HCT116 (cell line): ENCODE data around the gene IQCK. TPM values are rescaled to one million over a fixed set of nuclear protein-coding genes. Genes with fewer than 3 reads are reported as not detected.

Source experiments
- ATAC-seq: fragments of 200-7000 bp; cut with Tn5 transposase; 2 replicates; pipeline ENCODE4 v1.9.1; 2020; ENCODE audit warnings: mild to moderate bottlenecking, moderate library complexity
- BruUV-seq: library from RNA; stranded (reverse); fragments of 400-500 nt; replicated peaks from 2 replicates; lab custom pipeline; 2021; lab: Mats Ljungman, UMichigan
- CTCF ChIA-PET: fragments of 300-600 bp; sonication (Branson Sonifier 250); formaldehyde crosslinking; loops from one replicate; lab custom pipeline; 2021; ENCODE audit warnings: antibody characterized with exemption; lab: Charles Lee
- POLR2A ChIA-PET: fragments of 300-600, 350-600 bp; sonication (Branson Sonifier 250); formaldehyde crosslinking; loops from one replicate; lab custom pipeline; 2021; ENCODE audit warnings: antibody characterized with exemption; lab: Charles Lee
- RAD21 ChIA-PET, 2 experiments: fragments of 300-600 bp; sonication (Branson Sonifier 250); formaldehyde crosslinking; loops; one replicate each; lab custom pipeline; 2023; ENCODE audit warnings: low total read pairs in 2 of 2; ENCODE audit not compliant: uncharacterized antibody in 2 of 2, unreplicated experiment in 2 of 2, low non-redundant PET in 1 of 2; lab: Charles Lee
- DNase-seq: peaks from one replicate; pipeline ENCODE4 v3.0.0-alpha.2; 2010; ENCODE audit warnings: low read depth, low spot score
- H2AFZ ChIP-seq: fragments of 200-600 bp; shearing (Covaris generic), sonication (generic); 2 replicates; pipeline ENCODE4 v1.6.1; 2017; ENCODE audit warnings: low read depth, mixed run types, mixed read lengths, antibody characterized with exemption, low read length; ENCODE audit not compliant: poor library complexity, severe bottlenecking
- H3K27ac ChIP-seq: 2 replicates; pipeline ENCODE4 v1.5.1; 2012; ENCODE audit warnings: low read depth, low read length
- H3K27me3 ChIP-seq: fragments of 200-600 bp; sonication (generic); 2 replicates; pipeline ENCODE4 v1.6.1; 2016; ENCODE audit warnings: mixed run types, low read length, mixed read lengths; ENCODE audit not compliant: insufficient read depth
- H3K36me3 ChIP-seq, 2 experiments: fragments of 200-500 bp in 1 of 2; fragments of 200-600 bp in 1 of 2; sonication (Bioruptor generic) in 1 of 2; sonication (generic) in 1 of 2; 2 replicates each; pipeline versions ENCODE4 v1.5.1 to v1.6.1; 2014 to 2016; ENCODE audit warnings: low read length in 2 of 2, inconsistent platforms in 1 of 2, mixed read lengths in 1 of 2, mixed run types in 1 of 2; ENCODE audit not compliant: insufficient read depth in 2 of 2, control insufficient read depth in 1 of 2
- H3K4me1 ChIP-seq, 2 experiments: fragments of 200-600 bp in 1 of 2; sonication (generic) in 1 of 2; 2 replicates each; pipeline versions ENCODE4 v1.5.1 to v1.6.1; 2012 to 2017; ENCODE audit warnings: low read length in 2 of 2, inconsistent platforms in 1 of 2, mild to moderate bottlenecking in 1 of 2, mixed read lengths in 1 of 2, mixed run types in 1 of 2, moderate library complexity in 1 of 2; ENCODE audit not compliant: insufficient read depth in 2 of 2, control insufficient read depth in 1 of 2
- H3K4me2 ChIP-seq: fragments of 200-600 bp; sonication (generic); 2 replicates; pipeline ENCODE4 v1.6.1; 2017; ENCODE audit warnings: mixed run types, low read length, mixed read lengths
- H3K4me3 ChIP-seq, 2 experiments: fragments of 200-600 bp in 1 of 2; sonication (generic) in 1 of 2; replicated peaks in 1 of 2; 2 replicates each; pipeline ENCODE4 v1.5.1; 2011 to 2016; ENCODE audit warnings: low read length in 2 of 2, control low read depth in 1 of 2, low read depth in 1 of 2, mild to moderate bottlenecking in 1 of 2, mixed read lengths in 1 of 2, mixed run types in 1 of 2
- H3K79me2 ChIP-seq: fragments of 200-600 bp; sonication (generic); 2 replicates; pipeline ENCODE4 v1.6.1; 2017; ENCODE audit warnings: mild to moderate bottlenecking, mixed run types, low read length, moderate library complexity, mixed read lengths; ENCODE audit not compliant: insufficient read depth
- H3K9ac ChIP-seq: fragments of 200-600 bp; sonication (generic); 2 replicates; pipeline ENCODE4 v1.6.1; 2016; ENCODE audit warnings: low read length, mixed read lengths
- H3K9me2 ChIP-seq: fragments of 200-600 bp; sonication (generic), shearing (Covaris generic); 2 replicates; pipeline ENCODE4 v1.6.1; 2017; ENCODE audit warnings: mixed run types, mild to moderate bottlenecking, moderate library complexity; ENCODE audit not compliant: insufficient read depth
- H3K9me3 ChIP-seq, 2 experiments: fragments of 200-500 bp in 1 of 2; fragments of 200-600 bp in 1 of 2; sonication (Bioruptor generic) in 1 of 2; sonication (generic) in 1 of 2; 2 replicates each; pipeline ENCODE4 v1.6.1; 2014 to 2017; ENCODE audit warnings: low read length in 2 of 2, mixed read lengths in 2 of 2, inconsistent platforms in 1 of 2, low read depth in 1 of 2, mild to moderate bottlenecking in 1 of 2, mixed run types in 1 of 2, moderate library complexity in 1 of 2; ENCODE audit not compliant: control insufficient read depth in 1 of 2, insufficient read depth in 1 of 2
- H4K20me1 ChIP-seq: fragments of 200-600 bp; sonication (generic), shearing (Covaris generic); 2 replicates; pipeline ENCODE4 v1.6.1; 2017; ENCODE audit warnings: mixed run types, mild to moderate bottlenecking, moderate library complexity; ENCODE audit not compliant: insufficient read depth
- EZH2 ChIP-seq: fragments of 200-600 bp; sonication (generic); IDR thresholded peaks from 2 replicates; pipeline ENCODE4 v1.6.1; 2017; ENCODE audit warnings: antibody characterized with exemption, mixed run types
- JUND ChIP-seq: IDR thresholded peaks from 2 replicates; pipeline ENCODE4 v1.6.1; 2012
- POLR2A ChIP-seq: IDR thresholded peaks from 2 replicates; pipeline ENCODE4 v1.7.0; 2011; ENCODE audit warnings: borderline replicate concordance; ENCODE audit not compliant: insufficient read depth, insufficient read length; ENCODE audit errors: extremely low read depth
- RAD21 ChIP-seq: IDR thresholded peaks from 2 replicates; pipeline ENCODE4 v1.6.1; 2012; ENCODE audit warnings: low read depth, mild to moderate bottlenecking
- SP1 ChIP-seq: IDR thresholded peaks from 2 replicates; pipeline ENCODE4 v1.6.1; 2012; ENCODE audit warnings: low read depth
- SRF ChIP-seq: IDR thresholded peaks from 2 replicates; pipeline ENCODE4 v1.6.1; 2012; ENCODE audit warnings: low read depth
- TCF7L2 ChIP-seq: IDR thresholded peaks from 2 replicates; pipeline ENCODE4 v1.7.0; 2011; ENCODE audit warnings: borderline replicate concordance, inconsistent platforms; ENCODE audit not compliant: insufficient read depth, insufficient read length; ENCODE audit errors: extremely low read depth
- ZNF274 ChIP-seq: fragments of 200-500 bp; sonication (Bioruptor generic); IDR thresholded peaks from 2 replicates; pipeline ENCODE4 v1.6.1; 2014; ENCODE audit warnings: mild to moderate bottlenecking, low read depth, low read length, inconsistent platforms
- intact Hi-C: fragments of 100-400 bp; cut with micrococcal nuclease; formaldehyde crosslinking; loops from 2 replicates; pipeline ENCODE4 v1.10.0; 2022
- total RNA-seq: library from RNA; stranded (reverse); gene quantifications from one replicate; pipeline ENCODE4 v1.2.1, GENCODE V29; 2021; ENCODE audit not compliant: unreplicated experiment
- TF ChIP-seq, protein P1 (sequence below): IDR thresholded peaks from 2 replicates; pipeline ENCODE4 v1.6.1; 2011; ENCODE audit warnings: mild to moderate bottlenecking, low read length, moderate library complexity; ENCODE audit not compliant: insufficient replicate concordance; ENCODE audit errors: extremely low read depth
- TF ChIP-seq, protein P2 (sequence below): IDR thresholded peaks from 2 replicates; pipeline ENCODE4 v1.6.1; 2012
- TF ChIP-seq, protein P3 (sequence below), 3 experiments: fragments of 200-600 bp in 1 of 3; sonication (generic) in 1 of 3; IDR thresholded peaks in 2 of 3; conservative IDR thresholded peaks in 1 of 3; 2 replicates each; pipeline ENCODE4 v1.5.1; 2012 to 2017; ENCODE audit warnings: low read depth in 2 of 3, low read length in 2 of 3, antibody characterized with exemption in 1 of 3, borderline replicate concordance in 1 of 3, control low read depth in 1 of 3, mild to moderate bottlenecking in 1 of 3, mixed read lengths in 1 of 3, mixed run types in 1 of 3, moderate library complexity in 1 of 3; ENCODE audit not compliant: insufficient read depth in 1 of 3

The IQCK gene
- total RNA-seq, 1 experiment from 2014 or later: 11.8 TPM

DNA sequence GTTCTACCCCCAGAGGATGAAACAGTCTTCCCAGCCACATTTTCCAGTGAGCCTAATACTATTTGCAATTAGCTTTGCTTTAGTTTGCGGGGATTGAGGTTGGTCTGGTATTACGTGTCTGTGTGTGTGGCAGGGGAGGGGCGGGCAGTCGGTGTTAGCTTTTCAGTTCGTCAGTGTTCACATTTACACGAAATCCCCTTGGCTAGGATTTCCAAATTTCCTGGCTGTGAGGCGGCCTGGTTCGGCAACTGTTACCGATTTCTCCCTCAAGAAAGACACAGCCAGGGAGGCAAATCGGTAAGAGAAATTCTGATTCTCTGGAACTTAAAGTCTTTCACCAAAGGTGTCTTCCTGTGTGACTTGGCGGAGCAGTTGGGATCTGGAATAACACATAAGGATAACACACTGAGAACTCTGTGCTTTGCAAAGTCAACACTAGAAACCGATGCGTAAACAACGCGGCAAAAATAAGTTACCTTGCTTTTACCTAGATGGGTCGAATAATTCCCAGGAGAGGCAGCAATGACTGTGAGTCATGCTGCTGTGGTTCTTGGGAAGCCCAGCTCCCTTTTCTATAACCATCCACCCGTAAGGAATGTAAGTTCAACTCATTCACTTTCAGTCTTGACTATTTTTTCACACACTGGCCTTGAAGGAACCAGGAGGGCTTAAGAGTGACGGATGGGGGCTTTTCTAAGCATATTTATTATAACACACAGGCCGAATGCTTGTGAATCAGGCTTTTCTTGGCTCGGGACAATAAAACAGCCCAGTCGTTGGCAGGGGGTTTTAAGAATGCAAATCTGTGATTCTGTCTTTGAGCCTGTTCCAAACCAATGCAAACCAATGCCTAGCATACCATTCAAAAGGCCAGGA lies 142.3 kb downstream of the IQCK start:
- no TSS peak for BruUV-seq
- H4K20me1 ChIP-seq: no peaks in the 10 kb centered on the region
- ChIA-PET CTCF (no interaction called here), RAD21 (no interaction called here), POLR2A (interaction anchor here (0.5 kb wide), 1 partner anchor 197 kb away, joined by 3 read pairs; no protein-coding TSS in a partner anchor)
- DNase-seq: no peak
- TF ChIP-seq, protein P1, sequence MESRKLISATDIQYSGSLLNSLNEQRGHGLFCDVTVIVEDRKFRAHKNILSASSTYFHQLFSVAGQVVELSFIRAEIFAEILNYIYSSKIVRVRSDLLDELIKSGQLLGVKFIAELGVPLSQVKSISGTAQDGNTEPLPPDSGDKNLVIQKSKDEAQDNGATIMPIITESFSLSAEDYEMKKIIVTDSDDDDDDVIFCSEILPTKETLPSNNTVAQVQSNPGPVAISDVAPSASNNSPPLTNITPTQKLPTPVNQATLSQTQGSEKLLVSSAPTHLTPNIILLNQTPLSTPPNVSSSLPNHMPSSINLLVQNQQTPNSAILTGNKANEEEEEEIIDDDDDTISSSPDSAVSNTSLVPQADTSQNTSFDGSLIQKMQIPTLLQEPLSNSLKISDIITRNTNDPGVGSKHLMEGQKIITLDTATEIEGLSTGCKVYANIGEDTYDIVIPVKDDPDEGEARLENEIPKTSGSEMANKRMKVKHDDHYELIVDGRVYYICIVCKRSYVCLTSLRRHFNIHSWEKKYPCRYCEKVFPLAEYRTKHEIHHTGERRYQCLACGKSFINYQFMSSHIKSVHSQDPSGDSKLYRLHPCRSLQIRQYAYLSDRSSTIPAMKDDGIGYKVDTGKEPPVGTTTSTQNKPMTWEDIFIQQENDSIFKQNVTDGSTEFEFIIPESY: no peak
- no peak for TF ChIP-seq EZH2
- no peak for TF ChIP-seq SP1
- no peak for TF ChIP-seq ZNF274
- no peak for TF ChIP-seq SRF
- no peak for TF ChIP-seq RAD21
- TF ChIP-seq POLR2A: no peak
- TF ChIP-seq, protein P2, sequence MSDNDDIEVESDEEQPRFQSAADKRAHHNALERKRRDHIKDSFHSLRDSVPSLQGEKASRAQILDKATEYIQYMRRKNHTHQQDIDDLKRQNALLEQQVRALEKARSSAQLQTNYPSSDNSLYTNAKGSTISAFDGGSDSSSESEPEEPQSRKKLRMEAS: no peak
- TF ChIP-seq JUND: no peak
- TF ChIP-seq, protein P3, sequence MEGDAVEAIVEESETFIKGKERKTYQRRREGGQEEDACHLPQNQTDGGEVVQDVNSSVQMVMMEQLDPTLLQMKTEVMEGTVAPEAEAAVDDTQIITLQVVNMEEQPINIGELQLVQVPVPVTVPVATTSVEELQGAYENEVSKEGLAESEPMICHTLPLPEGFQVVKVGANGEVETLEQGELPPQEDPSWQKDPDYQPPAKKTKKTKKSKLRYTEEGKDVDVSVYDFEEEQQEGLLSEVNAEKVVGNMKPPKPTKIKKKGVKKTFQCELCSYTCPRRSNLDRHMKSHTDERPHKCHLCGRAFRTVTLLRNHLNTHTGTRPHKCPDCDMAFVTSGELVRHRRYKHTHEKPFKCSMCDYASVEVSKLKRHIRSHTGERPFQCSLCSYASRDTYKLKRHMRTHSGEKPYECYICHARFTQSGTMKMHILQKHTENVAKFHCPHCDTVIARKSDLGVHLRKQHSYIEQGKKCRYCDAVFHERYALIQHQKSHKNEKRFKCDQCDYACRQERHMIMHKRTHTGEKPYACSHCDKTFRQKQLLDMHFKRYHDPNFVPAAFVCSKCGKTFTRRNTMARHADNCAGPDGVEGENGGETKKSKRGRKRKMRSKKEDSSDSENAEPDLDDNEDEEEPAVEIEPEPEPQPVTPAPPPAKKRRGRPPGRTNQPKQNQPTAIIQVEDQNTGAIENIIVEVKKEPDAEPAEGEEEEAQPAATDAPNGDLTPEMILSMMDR (IDR thresholded peaks at IDR 0.05 in 2 of 3, conservative IDR thresholded peaks at IDR 0.05 in 1 of 3; ENCODE audit: borderline replicate concordance in 1 of 3, insufficient read depth in 1 of 3, low read depth in 2 of 3, low read length in 2 of 3): no peak
- no peak for TF ChIP-seq TCF7L2
- intact Hi-C loops: no loop called here
- H3K27me3 ChIP-seq: no peaks in the 10 kb centered on the region
- no peaks in the 10 kb centered on the region for H3K4me1 ChIP-seq
- no peak overlapping the region for H3K27ac ChIP-seq
- no peaks in the 10 kb centered on the region for H3K36me3 ChIP-seq
- no peak overlapping the region for H3K9ac ChIP-seq
- no peaks in the 10 kb centered on the region for H3K9me2 ChIP-seq
- no peaks in the 10 kb centered on the region for H3K9me3 ChIP-seq
- no peak overlapping the region for H3K4me2 ChIP-seq
- H3K79me2 ChIP-seq: no peaks in the 10 kb centered on the region
- H3K4me3 ChIP-seq: no peak overlapping the region
- no peak for ATAC-seq
- no peak overlapping the region for H2AFZ ChIP-seq
